ENCODE results near the gene CADPS.

The CADPS gene

DNA sequence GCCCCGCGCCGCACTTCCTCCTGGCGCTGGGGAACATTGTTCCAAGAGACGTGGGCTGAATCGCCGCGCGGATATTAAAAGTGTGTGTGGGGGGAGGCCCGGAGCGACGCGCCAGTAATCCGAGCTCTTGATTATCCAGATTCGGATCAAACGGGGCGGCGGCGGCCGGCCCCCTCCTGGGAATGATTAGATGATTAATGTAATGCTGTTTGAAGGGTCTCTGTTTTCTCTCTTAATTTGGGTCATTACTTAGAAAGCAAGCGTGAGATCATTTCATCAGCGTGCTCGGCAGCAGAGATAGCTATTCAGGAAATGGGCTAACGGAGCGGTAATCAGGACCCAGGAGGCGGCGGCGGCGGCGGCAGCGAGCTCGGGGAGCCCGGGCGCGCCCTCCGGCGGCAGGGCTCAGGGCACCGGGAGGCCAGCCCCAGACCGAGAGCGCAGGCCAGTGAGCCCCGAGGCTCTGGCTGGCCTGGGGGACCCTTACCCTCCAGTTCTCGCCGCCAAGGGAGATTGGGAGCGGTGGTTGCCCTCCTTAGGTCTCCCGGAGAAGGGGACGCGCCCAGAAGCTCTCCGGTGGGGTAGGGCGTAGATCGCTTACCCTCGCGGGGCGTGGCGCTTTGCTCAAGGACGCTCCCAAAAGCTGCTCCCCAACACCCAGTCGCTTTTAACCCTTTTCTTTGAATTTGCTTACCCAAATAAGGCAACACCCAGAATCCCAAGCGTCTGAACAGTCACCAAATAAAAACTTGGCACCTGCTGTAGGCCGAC, 506.3 kb downstream of the CADPS start:
- DNase-seq: no peak

DNA sequence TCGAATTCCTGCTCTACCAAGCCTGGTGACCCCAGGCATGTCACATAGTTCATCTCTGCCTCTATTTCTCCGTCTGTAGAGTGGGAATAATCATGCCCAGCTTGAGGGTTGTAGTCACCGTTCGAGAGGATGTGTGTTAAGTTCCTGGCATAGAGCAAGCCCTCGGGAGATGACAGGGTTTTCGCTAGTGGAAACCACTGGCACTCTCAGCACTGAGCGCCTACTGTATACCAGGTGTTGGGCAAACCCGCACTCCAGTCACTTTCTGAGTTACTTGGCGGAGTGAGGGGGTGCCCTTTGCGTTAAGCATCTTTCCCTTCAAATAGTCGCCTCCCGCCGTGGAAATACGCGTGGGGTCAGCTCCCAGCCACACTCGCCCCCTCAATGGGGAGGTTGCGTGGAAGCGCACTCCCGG, 506.9 kb downstream of the CADPS start:
- DNase-seq: no peak

DNA sequence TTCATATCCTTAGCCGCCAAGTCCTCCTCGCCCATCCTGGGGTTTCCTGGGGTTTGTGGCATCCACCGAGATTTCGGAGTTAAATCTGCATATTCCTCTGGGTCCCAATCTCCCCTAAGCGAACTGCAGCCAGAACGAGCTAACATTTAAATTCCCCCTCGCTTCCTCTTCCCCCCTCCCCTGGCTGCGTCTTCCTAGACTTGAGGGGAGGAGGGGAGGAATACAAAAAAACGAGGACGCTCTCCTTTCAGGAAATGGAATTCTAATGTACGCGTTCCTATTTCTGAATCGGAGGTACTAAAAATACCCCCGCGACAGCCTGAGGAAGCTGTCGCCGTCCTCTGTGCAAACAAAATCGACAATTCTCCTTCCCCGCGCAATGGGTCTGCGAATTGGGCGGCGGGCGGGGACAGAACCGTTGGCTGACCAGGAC, 507.4 kb downstream of the CADPS start:
- DNase-seq: no peak

DNA sequence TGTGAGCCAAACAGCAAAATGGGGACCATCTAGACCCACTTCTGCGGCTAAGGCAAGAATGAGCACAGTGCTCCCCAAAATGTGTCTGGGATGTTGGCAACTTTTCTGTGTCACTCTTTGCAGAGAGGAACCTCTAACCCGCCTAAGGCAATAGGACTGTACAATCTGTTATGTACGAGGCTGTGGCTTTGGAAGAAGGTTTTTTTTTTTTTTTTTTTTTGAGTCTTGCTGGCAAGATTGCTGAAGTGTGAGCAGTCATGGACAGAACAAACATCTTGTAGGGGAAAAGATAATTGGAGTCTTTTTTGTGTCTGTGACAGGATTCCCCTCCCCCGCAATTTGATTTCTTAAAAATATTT, 509.1 kb downstream of the CADPS start:
- no peak for DNase-seq

DNA sequence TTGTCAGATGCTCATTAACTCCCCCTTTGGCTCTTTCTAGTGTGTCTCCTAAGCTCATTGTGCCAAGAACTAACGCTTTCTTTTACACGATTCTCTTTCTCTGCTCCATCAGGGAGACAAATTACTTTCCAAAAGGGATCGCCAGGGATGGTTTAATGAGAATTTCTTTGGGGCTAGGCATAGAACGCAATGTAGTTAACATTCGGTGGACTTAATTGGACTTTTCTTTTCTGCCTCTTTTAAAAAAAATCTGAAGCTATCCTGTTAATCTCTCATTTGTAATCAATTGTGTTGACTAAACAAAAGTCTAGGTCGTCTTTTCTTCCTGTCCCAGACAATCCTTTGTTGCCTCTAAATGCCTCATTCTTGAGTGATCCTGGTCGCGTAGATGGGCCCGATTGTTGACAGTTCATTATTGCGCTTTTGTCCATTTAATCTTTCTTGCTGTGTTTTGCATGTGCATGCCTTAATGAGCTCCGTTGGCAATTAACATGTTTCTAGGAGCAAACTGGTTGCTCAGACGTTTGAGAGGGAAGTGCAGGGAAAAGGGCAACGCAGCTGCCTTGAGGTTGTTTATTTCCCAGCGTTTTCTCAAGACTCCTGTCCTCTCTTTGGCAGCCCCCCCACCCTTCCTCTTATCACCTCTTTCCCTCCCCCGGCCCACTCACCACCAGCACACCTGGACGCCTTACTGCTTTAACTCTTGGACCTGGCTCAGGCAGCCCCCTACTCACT, 509.7 kb downstream of the CADPS start:
- no peak for DNase-seq

DNA sequence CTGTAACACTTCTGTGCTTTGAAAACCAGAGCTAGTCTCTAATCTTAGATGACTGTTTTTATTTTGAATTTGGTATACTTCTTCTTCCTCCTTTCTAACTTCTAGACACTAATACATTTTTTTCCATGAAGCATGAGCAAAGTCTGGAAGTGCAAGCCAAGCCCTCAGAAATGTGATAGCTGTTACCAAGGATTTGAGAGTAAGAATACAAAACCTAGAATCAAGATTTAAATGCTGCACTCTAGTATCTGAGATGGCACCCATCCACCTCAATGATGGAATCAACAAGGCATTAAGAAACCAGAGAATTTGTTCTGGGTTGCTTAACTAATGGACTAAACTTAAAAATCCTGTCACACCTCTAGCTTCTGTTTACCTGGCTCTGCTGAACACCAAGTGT, 511.0 kb downstream of the CADPS start:
- DNase-seq: no peak

DNA sequence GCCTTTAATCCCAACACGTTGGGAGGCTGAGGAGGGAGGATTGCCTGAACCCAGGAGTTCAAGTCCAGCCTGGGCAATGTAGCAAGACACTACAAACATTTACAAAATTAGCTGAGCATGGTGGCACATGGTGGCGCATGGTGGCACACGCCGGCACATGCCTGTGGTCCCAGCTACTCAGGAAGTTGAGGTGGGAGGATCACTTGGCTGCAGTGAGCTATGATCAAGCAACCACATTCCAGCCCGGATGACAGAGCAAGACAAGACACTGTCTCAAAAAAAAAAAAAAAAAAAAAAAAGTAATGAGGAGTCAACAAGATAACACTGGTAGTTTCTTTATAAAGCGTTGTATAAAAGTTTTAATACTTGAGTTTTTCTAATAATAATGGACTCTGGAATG, 511.9 kb downstream of the CADPS start:
- DNase-seq: no peak

DNA sequence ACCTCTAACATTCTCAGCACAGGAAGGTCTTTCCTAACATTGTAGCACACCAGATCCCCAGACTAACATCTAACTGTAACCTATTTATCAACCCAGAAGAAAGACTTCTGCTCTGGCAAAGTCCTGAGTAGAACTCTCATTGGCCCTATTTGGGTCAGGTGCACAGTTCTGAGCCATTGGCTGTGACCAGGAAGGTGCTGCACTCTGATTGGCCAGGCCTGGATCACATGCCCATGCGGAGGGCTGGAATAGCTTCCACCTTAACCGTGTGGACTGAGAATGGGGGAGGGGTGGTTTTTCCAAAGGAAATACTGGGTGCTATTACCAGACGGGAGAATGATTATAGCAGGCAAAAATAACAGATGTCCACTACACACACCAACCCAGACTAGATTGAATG, 513.4 kb downstream of the CADPS start:
- DNase-seq: no peak

DNA sequence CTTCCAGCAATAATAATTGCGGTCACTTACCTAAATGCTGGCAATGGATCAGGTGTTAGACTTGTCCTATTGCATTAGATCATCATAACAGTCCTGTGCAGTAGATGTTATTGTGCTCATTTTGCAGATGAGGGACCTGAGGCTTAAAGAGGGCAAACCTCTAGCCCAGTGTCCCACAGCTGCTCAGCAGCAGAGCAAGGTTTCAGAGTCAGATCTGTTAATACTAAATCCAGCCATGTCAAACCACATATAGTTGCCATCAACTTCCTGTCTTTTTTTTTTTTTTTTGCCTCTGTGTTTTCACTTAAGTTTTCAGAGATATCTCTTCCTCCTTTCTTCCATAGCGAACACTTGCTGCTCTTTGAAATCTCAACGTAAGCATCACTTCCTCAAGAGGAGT, 514.0 kb downstream of the CADPS start:
- DNase-seq: no peak

DNA sequence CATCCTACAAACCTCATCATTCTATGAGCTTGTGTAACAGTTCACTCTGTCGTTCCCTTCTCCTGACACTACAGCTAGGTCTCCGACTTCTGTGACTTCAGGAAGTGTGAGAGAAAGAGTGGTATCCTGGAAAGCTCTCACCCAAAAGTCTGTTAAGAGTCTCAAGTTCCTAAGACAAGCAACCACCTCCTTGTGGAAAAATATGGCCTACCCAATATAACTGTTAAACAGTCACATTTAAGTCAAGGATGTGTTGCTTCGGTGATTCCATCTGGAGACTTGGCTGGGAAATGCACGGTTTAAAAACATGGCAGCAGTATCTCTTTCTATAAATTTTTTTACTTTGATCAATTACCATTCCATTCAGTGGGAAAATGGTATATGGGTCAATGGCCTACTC, 515.7 kb downstream of the CADPS start:
- no peak for DNase-seq

DNA sequence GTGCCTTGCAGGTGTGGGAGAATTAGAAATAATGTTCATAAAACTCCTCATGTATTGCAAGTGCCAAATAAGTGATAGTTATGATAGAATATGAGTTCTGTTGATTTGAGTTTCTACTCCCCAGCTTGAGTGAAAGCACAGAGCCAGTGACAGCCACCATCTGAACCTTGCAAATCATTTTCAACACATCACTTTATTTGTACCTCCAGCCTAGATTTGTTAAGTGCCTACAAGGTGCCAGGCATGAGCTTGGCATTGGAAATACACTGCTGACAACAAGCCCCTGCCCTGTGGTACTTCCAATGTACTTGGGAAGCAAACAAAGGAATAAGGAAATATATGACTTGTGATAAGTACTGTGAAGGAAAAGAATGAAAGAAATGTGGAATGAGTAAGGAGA, 518.9 kb downstream of the CADPS start:
- no peak for DNase-seq

DNA sequence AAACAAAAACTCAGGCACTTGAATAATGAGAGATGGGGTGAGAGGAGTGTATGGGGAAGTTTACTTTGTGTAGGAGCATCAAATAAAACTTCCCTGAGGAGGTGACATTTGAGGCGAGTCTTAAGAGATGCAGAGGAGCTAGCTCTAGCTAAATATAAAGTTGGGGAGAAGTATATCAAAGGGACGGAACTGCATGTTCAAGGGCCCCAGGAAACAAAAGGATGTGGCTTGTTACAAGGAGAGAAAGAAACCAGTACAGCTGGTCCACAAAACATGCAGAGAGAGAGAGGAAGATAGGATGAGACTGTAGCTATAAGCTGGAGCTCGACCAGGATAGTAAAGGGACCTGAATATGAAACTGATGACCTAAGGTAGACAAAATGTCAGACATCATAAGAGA, 519.5 kb downstream of the CADPS start:
- DNase-seq: no peak
